ENCODE results near the gene ATP6V0A4. TPM values are rescaled to one million over a fixed set of nuclear protein-coding genes. Genes with fewer than 3 reads are reported as not detected.

Gene ATP6V0A4
- total RNA-seq, 1 experiment from 2014 or later: not detected

- H3K4me3 ChIP-seq (ENCODE audit: low read depth, low read length, poor library complexity, severe bottlenecking): no peak overlapping the region
- TF ChIP-seq, protein P1, sequence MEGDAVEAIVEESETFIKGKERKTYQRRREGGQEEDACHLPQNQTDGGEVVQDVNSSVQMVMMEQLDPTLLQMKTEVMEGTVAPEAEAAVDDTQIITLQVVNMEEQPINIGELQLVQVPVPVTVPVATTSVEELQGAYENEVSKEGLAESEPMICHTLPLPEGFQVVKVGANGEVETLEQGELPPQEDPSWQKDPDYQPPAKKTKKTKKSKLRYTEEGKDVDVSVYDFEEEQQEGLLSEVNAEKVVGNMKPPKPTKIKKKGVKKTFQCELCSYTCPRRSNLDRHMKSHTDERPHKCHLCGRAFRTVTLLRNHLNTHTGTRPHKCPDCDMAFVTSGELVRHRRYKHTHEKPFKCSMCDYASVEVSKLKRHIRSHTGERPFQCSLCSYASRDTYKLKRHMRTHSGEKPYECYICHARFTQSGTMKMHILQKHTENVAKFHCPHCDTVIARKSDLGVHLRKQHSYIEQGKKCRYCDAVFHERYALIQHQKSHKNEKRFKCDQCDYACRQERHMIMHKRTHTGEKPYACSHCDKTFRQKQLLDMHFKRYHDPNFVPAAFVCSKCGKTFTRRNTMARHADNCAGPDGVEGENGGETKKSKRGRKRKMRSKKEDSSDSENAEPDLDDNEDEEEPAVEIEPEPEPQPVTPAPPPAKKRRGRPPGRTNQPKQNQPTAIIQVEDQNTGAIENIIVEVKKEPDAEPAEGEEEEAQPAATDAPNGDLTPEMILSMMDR (conservative IDR thresholded peaks at IDR 0.05; ENCODE audit: low read depth, low read length): no peak
- no peak for TF ChIP-seq EZH2 (IDR thresholded peaks at IDR 0.05; ENCODE audit: borderline replicate concordance, low read depth, low read length, poor library complexity, severe bottlenecking)
- no peaks in the 10 kb centered on the region for H3K36me3 ChIP-seq (ENCODE audit: insufficient read depth, low read length, poor library complexity, severe bottlenecking)
- DNase-seq (ENCODE audit: low spot score): no peak
- ChIA-PET CTCF (no interaction called here), POLR2A (ENCODE audit: low non-redundant PET) (no interaction called here)
- no peaks in the 10 kb centered on the region for H3K27me3 ChIP-seq (replicated peaks; ENCODE audit: insufficient read depth, low read depth, low read length, poor library complexity)
- no peak overlapping the region for H3K27ac ChIP-seq (ENCODE audit: low read depth, low read length, poor library complexity, severe bottlenecking)
- BruUV-seq (replicated peaks): no TSS peak
- H3K9me3 ChIP-seq (ENCODE audit: low read depth, low read length, poor library complexity, severe bottlenecking): no peaks in the 10 kb centered on the region
- H3K4me1 ChIP-seq (ENCODE audit: insufficient read depth, low read length, poor library complexity, severe bottlenecking): peaks cover 7% of the 10 kb centered on the region
- intact Hi-C loops (cut with micrococcal nuclease; ENCODE audit: unreplicated experiment): no loop called here
Observed at GRCh38 chr7:138842111-138842510, 44.1 kb upstream of the ATP6V0A4 start.

DNA sequence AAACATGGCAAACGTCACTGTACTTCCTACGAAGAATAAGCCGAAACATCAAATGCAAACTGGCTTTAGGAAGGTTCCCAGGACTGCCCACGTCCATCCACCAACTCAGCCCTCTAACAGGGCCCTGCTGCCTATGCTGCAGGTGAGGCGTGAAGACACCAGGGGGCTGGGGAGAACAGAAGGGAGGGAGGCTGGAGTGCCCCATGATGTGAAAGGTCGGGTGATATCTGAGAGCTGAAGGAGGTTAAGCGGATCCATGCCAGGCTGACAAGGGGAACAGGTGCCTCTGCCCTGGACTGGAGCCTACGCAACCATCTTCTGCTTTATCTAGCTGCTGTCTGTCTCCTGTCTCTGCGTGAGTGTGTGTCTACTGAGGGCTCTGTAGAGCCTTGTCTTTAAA is 40.2 kb upstream of the ATP6V0A4 start:
- Histone ChIP-seq H3K4me1 (ENCODE audit: insufficient read depth, low read length, poor library complexity, severe bottlenecking) (peaks cover 7% of the 10 kb centered on the region), H3K27me3 (replicated peaks; ENCODE audit: insufficient read depth, low read depth, low read length, poor library complexity) (no peaks in the 10 kb centered on the region), H3K27ac (ENCODE audit: low read depth, low read length, poor library complexity, severe bottlenecking) (no peak overlapping the region), H3K4me3 (ENCODE audit: low read depth, low read length, poor library complexity, severe bottlenecking) (no peak overlapping the region), H3K9me3 (ENCODE audit: low read depth, low read length, poor library complexity, severe bottlenecking) (no peaks in the 10 kb centered on the region), H3K36me3 (ENCODE audit: insufficient read depth, low read length, poor library complexity, severe bottlenecking) (no peaks in the 10 kb centered on the region)
- no TSS peak for BruUV-seq (replicated peaks)
- DNase-seq (ENCODE audit: low spot score): no peak
- ChIA-PET POLR2A (ENCODE audit: low non-redundant PET) (no interaction called here), CTCF (no interaction called here)
- intact Hi-C loops (cut with micrococcal nuclease; ENCODE audit: unreplicated experiment): no loop called here
- TF ChIP-seq EZH2 (IDR thresholded peaks at IDR 0.05; ENCODE audit: borderline replicate concordance, low read depth, low read length, poor library complexity, severe bottlenecking): no peak
- TF ChIP-seq, protein P1 (conservative IDR thresholded peaks at IDR 0.05; ENCODE audit: low read depth, low read length): no peak

- no TSS peak for BruUV-seq (replicated peaks)
Observed at GRCh38 chr7:138837627-138838026, 39.6 kb upstream of the ATP6V0A4 start.

More at GRCh38 chr7:138837627-138838026, 39.6 kb upstream of the ATP6V0A4 start:
- Histone ChIP-seq H3K27me3 (replicated peaks; ENCODE audit: insufficient read depth, low read depth, low read length, poor library complexity) (no peaks in the 10 kb centered on the region), H3K4me3 (ENCODE audit: low read depth, low read length, poor library complexity, severe bottlenecking) (no peak overlapping the region), H3K36me3 (ENCODE audit: insufficient read depth, low read length, poor library complexity, severe bottlenecking) (no peaks in the 10 kb centered on the region), H3K27ac (ENCODE audit: low read depth, low read length, poor library complexity, severe bottlenecking) (no peak overlapping the region), H3K9me3 (ENCODE audit: low read depth, low read length, poor library complexity, severe bottlenecking) (no peaks in the 10 kb centered on the region), H3K4me1 (ENCODE audit: insufficient read depth, low read length, poor library complexity, severe bottlenecking) (peaks cover 7% of the 10 kb centered on the region)
- intact Hi-C loops (cut with micrococcal nuclease; ENCODE audit: unreplicated experiment): no loop called here
- POLR2A ChIA-PET (ENCODE audit: low non-redundant PET): no interaction called here
- no peak for TF ChIP-seq EZH2 (IDR thresholded peaks at IDR 0.05; ENCODE audit: borderline replicate concordance, low read depth, low read length, poor library complexity, severe bottlenecking)
- TF ChIP-seq, protein P1 (conservative IDR thresholded peaks at IDR 0.05; ENCODE audit: low read depth, low read length): no peak
- CTCF ChIA-PET: no interaction called here
- peak; percentile 12 for DNase-seq (ENCODE audit: low spot score)

Measured in A673 (cell line).